IPS DF 6.9 (cell line): ENCODE data around the gene FXR1.

ENCODE experiments used
- DNase-seq: peaks from one replicate; pipeline ENCODE4 v3.0.0-alpha.2; 2013; ENCODE audit warnings: low read depth, low spot score
- H3K27ac ChIP-seq: one replicate; pipeline ENCODE4 v1.5.1; 2013; ENCODE audit warnings: low read length, control low read depth
- H3K27me3 ChIP-seq: 2 replicates; pipeline ENCODE4 v1.6.1; 2013; ENCODE audit warnings: mild to moderate bottlenecking, low read length; ENCODE audit not compliant: control insufficient read depth, insufficient read depth
- H3K36me3 ChIP-seq: 2 replicates; pipeline ENCODE4 v1.6.1; 2013; ENCODE audit warnings: low read length; ENCODE audit not compliant: control insufficient read depth, insufficient read depth
- H3K4me1 ChIP-seq: 2 replicates; pipeline ENCODE4 v1.6.1; 2013; ENCODE audit warnings: low read length; ENCODE audit not compliant: control insufficient read depth, insufficient read depth
- H3K4me3 ChIP-seq: 2 replicates; pipeline ENCODE4 v1.5.1; 2013; ENCODE audit warnings: mild to moderate bottlenecking, low read length
- H3K9me3 ChIP-seq: 2 replicates; pipeline ENCODE4 v1.6.1; 2013; ENCODE audit warnings: low read length, inconsistent platforms; ENCODE audit not compliant: control insufficient read depth, insufficient read depth
- WGBS: extraction: QIAGEN DNeasy Blood & Tissue Kit; methylation state at CpG from one replicate; pipeline ENCODE4 v1.1.7; 2013; ENCODE audit warnings: mixed read lengths, missing lambda C conversion rate; ENCODE audit not compliant: insufficient read length, insufficient coverage; 5-methylcytosine and 5-hydroxymethylcytosine counted together

FXR1 gene

GRCh38 chr3:180932819-180933218 is 20.3 kb downstream of the FXR1 start:
- no peak for DNase-seq
- Histone ChIP-seq H3K36me3 (no peaks in the 10 kb centered on the region; the same call in 1 of the 2 replicates), H3K4me3 (no peak overlapping the region), H3K27ac (no peak overlapping the region), H3K27me3 (no peaks in the 10 kb centered on the region), H3K4me1 (no peaks in the 10 kb centered on the region), H3K9me3 (no peaks in the 10 kb centered on the region)
- WGBS: no CpG with 5 or more reads among the region's 1 CpG

- Histone ChIP-seq H3K36me3 (no peaks in the 10 kb centered on the region; the same call in 1 of the 2 replicates), H3K27me3 (no peaks in the 10 kb centered on the region), H3K4me1 (no peaks in the 10 kb centered on the region), H3K9me3 (no peaks in the 10 kb centered on the region), H3K27ac (no peak overlapping the region), H3K4me3 (no peak overlapping the region)
- no CpG with 5 or more reads among the region's 1 CpG for WGBS
- no peak for DNase-seq
Measured at GRCh38 chr3:180934638-180935037, 22.2 kb downstream of the FXR1 start.

GRCh38 chr3:180940826-180941225 is 28.4 kb downstream of the FXR1 start:
- no CpG with 5 or more reads among the region's 5 CpGs for WGBS
- Histone ChIP-seq H3K27me3 (no peaks in the 10 kb centered on the region), H3K27ac (no peak overlapping the region), H3K4me1 (no peaks in the 10 kb centered on the region), H3K4me3 (no peak overlapping the region), H3K9me3 (no peaks in the 10 kb centered on the region), H3K36me3 (no peaks in the 10 kb centered on the region; the same call in 1 of the 2 replicates)
- DNase-seq: no peak

GRCh38 chr3:180947761-180948390 is 35.4 kb downstream of the FXR1 start:
- no peak overlapping the region for H3K27ac ChIP-seq
- H3K4me1 ChIP-seq: no peaks in the 10 kb centered on the region
- no peaks in the 10 kb centered on the region for H3K9me3 ChIP-seq
- H3K27me3 ChIP-seq: no peaks in the 10 kb centered on the region
- DNase-seq: no peak
- no CpG with 5 or more reads among the region's 4 CpGs for WGBS
- H3K36me3 ChIP-seq: peaks cover 8% of the 10 kb centered on the region; the same call in 1 of the 2 replicates
- H3K4me3 ChIP-seq: no peak overlapping the region

GRCh38 chr3:180959691-180960090 is 47.2 kb downstream of the FXR1 start:
- no peak overlapping the region for H3K27ac ChIP-seq
- H3K9me3 ChIP-seq: no peaks in the 10 kb centered on the region
- WGBS: no CpG with 5 or more reads among the region's 1 CpG
- no peak overlapping the region for H3K4me3 ChIP-seq
- no peak for DNase-seq
- peaks cover 2% of the 10 kb centered on the region; the same call in 1 of the 2 replicates for H3K36me3 ChIP-seq
- no peaks in the 10 kb centered on the region for H3K27me3 ChIP-seq
- no peaks in the 10 kb centered on the region for H3K4me1 ChIP-seq

- no peak overlapping the region for H3K27ac ChIP-seq
- no CpG with 5 or more reads among the region's 3 CpGs for WGBS
- H3K9me3 ChIP-seq: no peaks in the 10 kb centered on the region
- peaks cover 2% of the 10 kb centered on the region; the same call in 1 of the 2 replicates for H3K36me3 ChIP-seq
- no peaks in the 10 kb centered on the region for H3K27me3 ChIP-seq
- H3K4me1 ChIP-seq: no peaks in the 10 kb centered on the region
- H3K4me3 ChIP-seq: no peak overlapping the region
- DNase-seq: no peak
Measured at GRCh38 chr3:180961087-180961486, 48.6 kb downstream of the FXR1 start.

- no peaks in the 10 kb centered on the region for H3K27me3 ChIP-seq
- no peaks in the 10 kb centered on the region for H3K9me3 ChIP-seq
- H3K4me1 ChIP-seq: no peaks in the 10 kb centered on the region
- no peak overlapping the region for H3K27ac ChIP-seq
- peaks cover 2% of the 10 kb centered on the region; the same call in 1 of the 2 replicates for H3K36me3 ChIP-seq
- no peak overlapping the region for H3K4me3 ChIP-seq
- no peak for DNase-seq
- WGBS: no CpG with 5 or more reads among the region's 1 CpG
Measured at GRCh38 chr3:180961552-180961951, 49.1 kb downstream of the FXR1 start.

GRCh38 chr3:180962530-180962929 is 50.1 kb downstream of the FXR1 start:
- H3K36me3 ChIP-seq: peaks cover 2% of the 10 kb centered on the region; the same call in 1 of the 2 replicates
- WGBS: no CpG with 5 or more reads among the region's 1 CpG
- H3K9me3 ChIP-seq: no peaks in the 10 kb centered on the region
- no peak overlapping the region for H3K4me3 ChIP-seq
- no peaks in the 10 kb centered on the region for H3K27me3 ChIP-seq
- H3K4me1 ChIP-seq: no peaks in the 10 kb centered on the region
- DNase-seq: no peak
- H3K27ac ChIP-seq: no peak overlapping the region

GRCh38 chr3:180970931-180971330 is 58.5 kb downstream of the FXR1 start:
- Histone ChIP-seq H3K9me3 (no peaks in the 10 kb centered on the region), H3K27ac (no peak overlapping the region), H3K27me3 (no peaks in the 10 kb centered on the region), H3K4me1 (no peaks in the 10 kb centered on the region), H3K4me3 (no peak overlapping the region), H3K36me3 (peaks cover 10% of the 10 kb centered on the region; the same call in 1 of the 2 replicates)
- DNase-seq: no peak
- no CpG with 5 or more reads among the region's 6 CpGs for WGBS

- Histone ChIP-seq H3K9me3 (no peaks in the 10 kb centered on the region), H3K36me3 (peaks cover 7% of the 10 kb centered on the region; the same call in 1 of the 2 replicates), H3K27ac (no peak overlapping the region), H3K4me1 (no peaks in the 10 kb centered on the region), H3K4me3 (no peak overlapping the region), H3K27me3 (no peaks in the 10 kb centered on the region)
- no CpG with 5 or more reads among the region's 2 CpGs for WGBS
- no peak for DNase-seq
Measured at GRCh38 chr3:180973543-180973942, 61.1 kb downstream of the FXR1 start.

GRCh38 chr3:180974286-180974685 is 61.8 kb downstream of the FXR1 start:
- Histone ChIP-seq H3K27me3 (no peaks in the 10 kb centered on the region), H3K4me1 (no peaks in the 10 kb centered on the region), H3K9me3 (no peaks in the 10 kb centered on the region), H3K4me3 (no peak overlapping the region), H3K27ac (no peak overlapping the region), H3K36me3 (peaks cover 10% of the 10 kb centered on the region; the same call in 1 of the 2 replicates)
- WGBS: no CpG with 5 or more reads among the region's 6 CpGs
- no peak for DNase-seq
